ENCODE data around the gene NAIF1.

NAIF1 gene

DNA sequence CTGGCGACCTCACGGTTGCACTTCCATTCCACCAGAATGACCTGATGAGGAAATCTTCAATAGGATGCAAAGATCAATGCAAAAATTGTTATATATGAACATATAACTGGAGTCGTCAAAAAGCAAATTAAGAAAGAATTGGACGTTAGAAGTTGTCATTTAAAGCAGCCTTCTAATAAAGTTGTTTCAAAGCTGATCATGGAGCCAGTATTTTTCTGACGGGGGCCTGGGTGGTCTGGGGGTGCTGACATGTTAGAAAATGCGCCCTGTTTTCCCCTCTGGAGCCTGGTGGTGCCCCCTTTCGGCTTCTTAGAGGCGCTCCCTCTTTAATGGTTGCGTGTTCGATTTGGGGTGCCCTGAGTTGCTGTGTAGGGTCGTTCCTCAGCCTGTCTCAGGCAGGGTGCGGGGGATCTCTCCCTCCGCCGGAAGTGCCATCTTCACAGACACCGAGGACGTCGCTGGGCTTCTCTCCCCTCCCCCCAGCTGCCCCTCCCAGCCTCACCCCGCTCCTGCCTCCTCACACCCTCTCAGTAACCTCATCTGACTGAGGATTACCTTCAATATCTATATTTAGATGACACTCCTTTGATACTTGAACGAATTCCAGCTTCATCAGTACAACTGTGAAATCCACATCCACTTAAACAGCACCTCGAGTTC lies 42.1 kb upstream of the NAIF1 start:
- no peak for TF ChIP-seq Cebpa-rat (IDR thresholded peaks at IDR 0.05)
- no peak overlapping the region for H3K9ac ChIP-seq
- peaks cover 45 to 95% (median 76%) of the 10 kb centered on the region in 11 experiments for H3K36me3 ChIP-seq
- H3K9me3 ChIP-seq (replicated peaks in 1 of 11): no peaks in the 10 kb centered on the region
- H3K27ac ChIP-seq: no peak overlapping the region
- no peak overlapping the region for H3K4me2 ChIP-seq
- H3K4me3 ChIP-seq: no peak overlapping the region
- no peaks in the 10 kb centered on the region for H3K27me3 ChIP-seq
- peaks cover 6 to 76% (median 48%) of the 10 kb centered on the region in 11 experiments; a peak in 21 of 22 replicates for H4K20me1 ChIP-seq
- H3K4me1 ChIP-seq: peaks cover 4 to 32% (median 6%) of the 10 kb centered on the region in 10 experiments

DNA sequence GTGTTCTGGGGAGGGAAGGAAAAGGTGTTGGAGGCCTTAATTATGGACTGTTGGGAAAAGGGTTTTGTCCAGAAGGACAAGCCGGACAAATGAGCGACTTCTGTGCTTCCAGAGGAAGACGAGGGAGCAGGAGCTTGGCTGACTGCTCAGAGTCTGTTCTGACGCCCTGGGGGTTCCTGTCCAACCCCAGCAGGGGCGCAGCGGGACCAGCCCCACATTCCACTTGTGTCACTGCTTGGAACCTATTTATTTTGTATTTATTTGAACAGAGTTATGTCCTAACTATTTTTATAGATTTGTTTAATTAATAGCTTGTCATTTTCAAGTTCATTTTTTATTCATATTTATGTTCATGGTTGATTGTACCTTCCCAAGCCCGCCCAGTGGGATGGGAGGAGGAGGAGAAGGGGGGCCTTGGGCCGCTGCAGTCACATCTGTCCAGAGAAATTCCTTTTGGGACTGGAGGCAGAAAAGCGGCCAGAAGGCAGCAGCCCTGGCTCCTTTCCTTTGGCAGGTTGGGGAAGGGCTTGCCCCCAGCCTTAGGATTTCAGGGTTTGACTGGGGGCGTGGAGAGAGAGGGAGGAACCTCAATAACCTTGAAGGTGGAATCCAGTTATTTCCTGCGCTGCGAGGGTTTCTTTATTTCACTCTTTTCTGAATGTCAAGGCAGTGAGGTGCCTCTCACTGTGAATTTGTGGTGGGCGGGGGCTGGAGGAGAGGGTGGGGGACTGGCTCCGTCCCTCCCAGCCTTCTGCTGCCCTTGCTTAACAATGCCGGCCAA lies 41.3 kb upstream of the NAIF1 start:
- Histone ChIP-seq H3K36me3 (peaks cover 52 to 95% (median 76%) of the 10 kb centered on the region in 11 experiments), H3K27ac (peak overlapping the region in 1 of 11 experiments; percentile 7; a peak in 1 of 22 replicates), H4K20me1 (peaks cover 6 to 81% (median 55%) of the 10 kb centered on the region in 11 experiments; a peak in 21 of 22 replicates), H3K9me3 (replicated peaks in 1 of 11) (no peaks in the 10 kb centered on the region), H3K4me2 (no peak overlapping the region), H3K4me1 (peaks cover 11 to 39% (median 12%) of the 10 kb centered on the region in 10 experiments), H3K4me3 (no peak overlapping the region), H3K9ac (no peak overlapping the region), H3K27me3 (no peaks in the 10 kb centered on the region)
- no peak for TF ChIP-seq Cebpa-rat (IDR thresholded peaks at IDR 0.05)

DNA sequence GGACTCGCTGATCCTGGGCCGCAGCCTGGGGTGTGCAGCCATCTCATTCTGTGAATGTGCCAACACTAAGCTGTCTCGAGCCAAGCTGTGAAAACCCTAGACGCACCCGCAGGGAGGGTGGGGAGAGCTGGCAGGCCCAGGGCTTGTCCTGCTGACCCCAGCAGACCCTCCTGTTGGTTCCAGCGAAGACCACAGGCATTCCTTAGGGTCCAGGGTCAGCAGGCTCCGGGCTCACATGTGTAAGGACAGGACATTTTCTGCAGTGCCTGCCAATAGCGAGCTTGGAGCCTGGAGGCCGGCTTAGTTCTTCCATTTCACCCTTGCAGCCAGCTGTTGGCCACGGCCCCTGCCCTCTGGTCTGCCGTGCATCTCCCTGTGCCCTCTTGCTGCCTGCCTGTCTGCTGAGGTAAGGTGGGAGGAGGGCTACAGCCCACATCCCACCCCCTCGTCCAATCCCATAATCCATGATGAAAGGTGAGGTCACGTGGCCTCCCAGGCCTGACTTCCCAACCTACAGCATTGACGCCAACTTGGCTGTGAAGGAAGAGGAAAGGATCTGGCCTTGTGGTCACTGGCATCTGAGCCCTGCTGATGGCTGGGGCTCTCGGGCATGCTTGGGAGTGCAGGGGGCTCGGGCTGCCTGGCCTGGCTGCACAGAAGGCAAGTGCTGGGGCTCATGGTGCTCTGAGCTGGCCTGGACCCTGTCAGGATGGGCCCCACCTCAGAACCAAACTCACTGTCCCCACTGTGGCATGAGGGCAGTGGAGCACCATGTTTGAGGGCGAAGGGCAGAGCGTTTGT lies 40.5 kb upstream of the NAIF1 start:
- H3K9me3 ChIP-seq (replicated peaks in 1 of 11): no peaks in the 10 kb centered on the region
- no peak overlapping the region for H3K9ac ChIP-seq
- H3K27ac ChIP-seq: peak overlapping the region in 1 of 11 experiments; percentile 7; a peak in 1 of 22 replicates
- H3K4me2 ChIP-seq: no peak overlapping the region
- peaks cover 60 to 95% (median 79%) of the 10 kb centered on the region in 11 experiments for H3K36me3 ChIP-seq
- H3K4me1 ChIP-seq: peaks cover 19 to 47% (median 20%) of the 10 kb centered on the region in 10 experiments
- peaks cover 9 to 89% (median 63%) of the 10 kb centered on the region in 11 experiments; a peak in 21 of 22 replicates for H4K20me1 ChIP-seq
- H3K4me3 ChIP-seq: no peak overlapping the region
- no peak for TF ChIP-seq Cebpa-rat (IDR thresholded peaks at IDR 0.05)
- no peaks in the 10 kb centered on the region for H3K27me3 ChIP-seq

DNA sequence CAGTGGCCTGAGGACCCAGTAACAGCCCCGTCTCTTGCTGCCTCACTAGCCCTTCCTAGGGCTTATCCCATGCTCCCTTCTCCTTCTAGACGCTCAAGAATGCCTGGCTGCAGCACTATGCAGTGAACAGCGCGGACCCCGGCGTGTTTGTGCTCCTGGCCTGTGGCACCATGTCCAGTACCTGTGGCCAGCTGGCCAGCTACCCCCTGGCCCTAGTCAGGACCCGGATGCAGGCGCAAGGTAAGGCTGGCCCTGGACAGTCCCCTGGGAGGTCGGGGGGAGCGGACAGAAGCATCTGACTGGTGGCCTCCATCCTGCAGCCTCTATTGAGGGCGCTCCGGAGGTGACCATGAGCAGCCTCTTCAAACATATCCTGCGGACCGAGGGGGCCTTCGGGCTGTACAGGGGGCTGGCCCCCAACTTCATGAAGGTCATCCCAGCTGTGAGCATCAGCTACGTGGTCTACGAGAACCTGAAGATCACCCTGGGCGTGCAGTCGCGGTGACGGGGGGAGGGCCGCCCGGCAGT lies 39.9 kb upstream of the NAIF1 start:
- H4K20me1 ChIP-seq: peaks cover 16 to 96% (median 70%) of the 10 kb centered on the region in 11 experiments; a peak in 21 of 22 replicates
- H3K4me1 ChIP-seq: peaks cover 26 to 54% (median 27%) of the 10 kb centered on the region in 10 experiments
- peaks cover 66 to 95% (median 80%) of the 10 kb centered on the region in 11 experiments for H3K36me3 ChIP-seq
- no peak for TF ChIP-seq Cebpa-rat (IDR thresholded peaks at IDR 0.05)
- no peak overlapping the region for H3K9ac ChIP-seq
- no peak overlapping the region for H3K4me3 ChIP-seq
- H3K9me3 ChIP-seq (replicated peaks in 1 of 11): no peaks in the 10 kb centered on the region
- no peak overlapping the region for H3K27ac ChIP-seq
- H3K27me3 ChIP-seq: no peaks in the 10 kb centered on the region
- no peak overlapping the region for H3K4me2 ChIP-seq

DNA sequence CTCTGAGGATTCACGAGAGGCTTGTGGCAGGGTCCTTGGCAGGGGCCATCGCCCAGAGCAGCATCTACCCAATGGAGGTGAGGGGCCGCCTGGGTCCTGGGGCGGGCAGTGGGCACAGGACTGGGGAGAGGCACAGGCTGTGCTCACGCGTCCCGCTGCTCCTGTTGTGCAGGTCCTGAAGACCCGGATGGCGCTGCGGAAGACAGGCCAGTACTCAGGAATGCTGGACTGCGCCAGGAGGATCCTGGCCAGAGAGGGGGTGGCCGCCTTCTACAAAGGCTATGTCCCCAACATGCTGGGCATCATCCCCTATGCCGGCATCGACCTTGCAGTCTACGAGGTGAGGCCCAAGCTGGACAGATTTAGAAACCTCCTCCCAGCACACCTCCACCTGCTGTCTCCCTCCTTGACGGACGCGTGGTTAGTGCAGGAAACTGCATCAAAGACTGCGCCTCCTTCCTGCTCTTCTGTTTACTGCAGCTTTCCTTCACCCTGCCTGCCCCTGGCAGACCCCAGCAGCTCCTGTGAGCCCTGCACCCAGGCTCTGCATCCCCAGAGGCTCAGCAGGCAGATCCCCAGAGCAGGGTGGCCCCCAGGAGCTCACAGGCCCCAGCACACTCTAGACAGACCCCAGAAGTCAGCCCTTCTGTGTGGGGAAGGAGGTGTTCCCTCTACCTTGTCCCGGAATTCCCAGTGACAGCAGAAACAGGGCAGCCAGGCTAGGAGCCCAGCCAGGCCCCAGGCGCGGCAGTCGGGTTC lies 39.2 kb upstream of the NAIF1 start:
- H3K9me3 ChIP-seq (replicated peaks in 1 of 11): no peaks in the 10 kb centered on the region
- H3K4me1 ChIP-seq: peaks cover 32 to 60% (median 33%) of the 10 kb centered on the region in 10 experiments
- 0 out of 22 replicates have a peak overlapping the region, but pooled peaks of 2 of the 11 experiments have one; percentile 2 to 10 for H3K27ac ChIP-seq
- peaks cover 69 to 97% (median 84%) of the 10 kb centered on the region in 11 experiments for H3K36me3 ChIP-seq
- no peak for TF ChIP-seq Cebpa-rat (IDR thresholded peaks at IDR 0.05)
- no peaks in the 10 kb centered on the region for H3K27me3 ChIP-seq
- peaks cover 20 to 100% (median 75%) of the 10 kb centered on the region in 11 experiments; a peak in 21 of 22 replicates for H4K20me1 ChIP-seq
- no peak overlapping the region for H3K4me3 ChIP-seq
- H3K4me2 ChIP-seq: no peak overlapping the region
- peak overlapping the region in 1 of 11 experiments; percentile 6; a peak in 3 of 22 replicates for H3K9ac ChIP-seq

DNA sequence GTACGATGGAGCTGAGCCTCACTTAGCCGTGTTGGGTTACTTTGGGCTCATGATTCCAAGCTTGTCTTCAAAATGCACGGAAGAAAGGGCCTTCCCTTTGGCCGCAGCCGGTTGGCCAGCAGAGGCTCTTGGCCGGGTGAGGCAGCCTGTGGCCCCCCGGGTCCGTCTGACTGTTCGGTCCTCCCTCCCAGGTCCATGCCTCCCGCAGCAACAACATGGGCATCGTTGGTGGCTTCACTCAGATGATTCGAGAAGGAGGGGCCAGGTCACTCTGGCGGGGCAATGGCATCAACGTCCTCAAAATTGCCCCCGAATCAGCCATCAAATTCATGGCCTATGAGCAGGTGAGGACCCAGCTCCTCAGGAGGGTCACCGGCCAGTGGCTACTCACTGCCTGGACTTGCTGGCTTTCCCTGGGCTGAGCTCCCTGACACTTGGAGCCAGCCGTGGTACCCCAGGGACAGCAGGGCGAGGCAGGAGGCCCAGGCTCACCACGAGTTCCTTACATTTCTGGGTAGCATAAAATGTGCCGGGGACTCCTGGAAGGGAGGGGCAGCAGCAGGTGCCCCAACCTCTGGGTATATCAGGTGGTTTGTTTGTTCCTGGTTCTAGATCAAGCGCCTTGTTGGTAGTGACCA lies 38.5 kb upstream of the NAIF1 start:
- Histone ChIP-seq H3K4me3 (no peak overlapping the region), H3K9me3 (replicated peaks in 1 of 11) (no peaks in the 10 kb centered on the region), H3K27me3 (no peaks in the 10 kb centered on the region), H3K4me1 (peaks cover 39 to 67% (median 40%) of the 10 kb centered on the region in 10 experiments), H3K4me2 (no peak overlapping the region), H3K27ac (peak overlapping the region in 3 of 11 experiments; percentile 2 to 26 (median 10); a peak in 1 of 22 replicates), H3K36me3 (peaks cover 76 to 100% (median 89%) of the 10 kb centered on the region in 11 experiments), H3K9ac (no peak overlapping the region; a peak in 1 of 22 replicates), H4K20me1 (peaks cover 27 to 100% (median 82%) of the 10 kb centered on the region in 11 experiments)
- no peak for TF ChIP-seq Cebpa-rat (IDR thresholded peaks at IDR 0.05)

DNA sequence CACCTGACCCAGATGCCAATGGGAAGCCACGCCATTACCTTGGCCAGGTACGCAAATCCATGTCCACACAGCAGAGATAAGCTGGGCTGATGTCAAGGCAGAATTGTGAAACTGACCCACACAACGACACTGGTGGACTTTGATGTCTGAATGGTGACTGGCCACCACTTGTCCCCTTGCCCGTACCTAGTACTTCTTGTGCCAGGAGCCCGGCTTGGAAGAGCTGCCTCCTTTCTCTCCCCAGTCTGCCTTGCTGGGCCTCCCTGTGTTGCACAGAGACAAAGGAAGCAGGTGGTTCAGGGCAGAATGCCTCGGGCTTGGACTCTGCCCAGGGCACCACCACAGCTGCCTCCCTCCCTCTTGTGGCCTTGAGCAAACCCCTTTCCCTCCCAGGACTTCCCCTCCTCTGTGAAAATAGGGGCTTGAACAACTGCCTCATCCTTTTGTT lies 37.1 kb upstream of the NAIF1 start:
- Histone ChIP-seq H3K4me1 (peaks cover 54 to 73% (median 55%) of the 10 kb centered on the region in 10 experiments), H3K4me2 (peak overlapping the region; percentile 80 to 98 (median 91)), H3K9me3 (replicated peaks in 1 of 11) (no peaks in the 10 kb centered on the region), H3K27me3 (no peaks in the 10 kb centered on the region), H3K36me3 (peaks cover 67 to 94% (median 82%) of the 10 kb centered on the region in 11 experiments), H3K27ac (peak overlapping the region in 8 of 11 experiments; percentile 41 to 88 (median 68); a peak in 17 of 22 replicates), H4K20me1 (peaks cover 41 to 100% (median 91%) of the 10 kb centered on the region in 11 experiments), H3K9ac (peak overlapping the region in 10 of 11 experiments; percentile 4 to 77 (median 46); a peak in 15 of 22 replicates), H3K4me3 (peak overlapping the region in 2 of 10 experiments; percentile 11 to 45; a peak in 2 of 20 replicates)
- no peak for TF ChIP-seq Cebpa-rat (IDR thresholded peaks at IDR 0.05)

Data from BLaER1 treated with 17β-estradiol and CSF1 and Interleukin-3, amounts not matched to agents 10 nM and 100 nM (cell line).